OCI-LY7 (cell line): ENCODE measurements around the gene PM20D2.

ENCODE experiments used
- EZH2phosphoT487 ChIP-seq: fragments of 200-600 bp; sonication (generic); IDR thresholded peaks from 2 replicates; pipeline ENCODE4 v1.6.1; 2018; ENCODE audit warnings: low read depth, borderline replicate concordance, mild to moderate bottlenecking, mixed run types, antibody characterized with exemption, low read length, moderate library complexity, mixed read lengths
- TF ChIP-seq, protein P1 (sequence below): fragments of 200-600 bp; sonication (generic); conservative IDR thresholded peaks from 2 replicates; pipeline ENCODE4 v1.5.1; 2014; ENCODE audit warnings: mild to moderate bottlenecking, antibody characterized with exemption, low read length, moderate library complexity, mixed read lengths

- TF ChIP-seq, protein P1, sequence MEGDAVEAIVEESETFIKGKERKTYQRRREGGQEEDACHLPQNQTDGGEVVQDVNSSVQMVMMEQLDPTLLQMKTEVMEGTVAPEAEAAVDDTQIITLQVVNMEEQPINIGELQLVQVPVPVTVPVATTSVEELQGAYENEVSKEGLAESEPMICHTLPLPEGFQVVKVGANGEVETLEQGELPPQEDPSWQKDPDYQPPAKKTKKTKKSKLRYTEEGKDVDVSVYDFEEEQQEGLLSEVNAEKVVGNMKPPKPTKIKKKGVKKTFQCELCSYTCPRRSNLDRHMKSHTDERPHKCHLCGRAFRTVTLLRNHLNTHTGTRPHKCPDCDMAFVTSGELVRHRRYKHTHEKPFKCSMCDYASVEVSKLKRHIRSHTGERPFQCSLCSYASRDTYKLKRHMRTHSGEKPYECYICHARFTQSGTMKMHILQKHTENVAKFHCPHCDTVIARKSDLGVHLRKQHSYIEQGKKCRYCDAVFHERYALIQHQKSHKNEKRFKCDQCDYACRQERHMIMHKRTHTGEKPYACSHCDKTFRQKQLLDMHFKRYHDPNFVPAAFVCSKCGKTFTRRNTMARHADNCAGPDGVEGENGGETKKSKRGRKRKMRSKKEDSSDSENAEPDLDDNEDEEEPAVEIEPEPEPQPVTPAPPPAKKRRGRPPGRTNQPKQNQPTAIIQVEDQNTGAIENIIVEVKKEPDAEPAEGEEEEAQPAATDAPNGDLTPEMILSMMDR, result no peak
- TF ChIP-seq EZH2phosphoT487, result no peak
These were observed at the start of gene PM20D2 for GRCh38 chr6:89145956-89146717.
